DND-41 (cell line): ENCODE data around the gene RHEX.

Source experiments
- ATAC-seq: fragments of 200-7000 bp; cut with Tn5 transposase; 3 replicates; pipeline ENCODE4 v1.9.1; 2021; ENCODE audit warnings: low read depth; ENCODE audit not compliant: insufficient read depth
- DNase-seq: peaks from one replicate; pipeline ENCODE4 v3.0.0-alpha.2; 2020
- H2AFZ ChIP-seq: 2 replicates; pipeline ENCODE4 v1.6.0; 2012; ENCODE audit warnings: low read depth, low read length
- H3K27ac ChIP-seq: 2 replicates; pipeline ENCODE4 v1.5.1; 2012; ENCODE audit warnings: low read length, inconsistent platforms
- H3K27me3 ChIP-seq: fragments of 200-600 bp; sonication (generic); 2 replicates; pipeline ENCODE4 v1.6.0; 2012; ENCODE audit warnings: low read length, mild to moderate bottlenecking, inconsistent platforms; ENCODE audit not compliant: insufficient read depth, poor library complexity
- H3K36me3 ChIP-seq: 2 replicates; pipeline ENCODE4 v1.5.1; 2012; ENCODE audit warnings: low read length, inconsistent platforms; ENCODE audit not compliant: insufficient read depth
- H3K4me1 ChIP-seq: 2 replicates; pipeline ENCODE4 v1.5.1; 2012; ENCODE audit warnings: mild to moderate bottlenecking, low read length; ENCODE audit not compliant: insufficient read depth
- H3K4me2 ChIP-seq: 2 replicates; pipeline ENCODE4 v1.6.0; 2012; ENCODE audit warnings: mild to moderate bottlenecking, moderate library complexity, low read length, inconsistent platforms; ENCODE audit not compliant: insufficient read depth
- H3K4me3 ChIP-seq, 2 experiments: fragments of 200-600 bp in 1 of 2; shearing (Covaris generic) in 1 of 2; 2 replicates each; pipeline ENCODE4 v1.5.1; 2012 to 2016; ENCODE audit warnings: inconsistent platforms in 2 of 2, low read length in 2 of 2, mild to moderate bottlenecking in 2 of 2, low read depth in 1 of 2, moderate library complexity in 1 of 2
- H3K79me2 ChIP-seq: 2 replicates; pipeline ENCODE4 v1.6.0; 2012; ENCODE audit warnings: low read length, inconsistent platforms; ENCODE audit not compliant: insufficient read depth
- H3K9ac ChIP-seq: 2 replicates; pipeline ENCODE4 v1.6.0; 2012; ENCODE audit warnings: low read depth, mild to moderate bottlenecking, inconsistent platforms, low read length, moderate library complexity
- H3K9me3 ChIP-seq: 2 replicates; pipeline ENCODE4 v1.5.1; 2012; ENCODE audit warnings: low read length, moderate library complexity, mild to moderate bottlenecking, inconsistent platforms; ENCODE audit not compliant: insufficient read depth, severe bottlenecking
- H4K20me1 ChIP-seq: 2 replicates; pipeline ENCODE4 v1.6.0; 2012; ENCODE audit warnings: low read length; ENCODE audit not compliant: insufficient read depth
- EZH2 ChIP-seq: IDR thresholded peaks from 3 replicates; pipeline ENCODE4 v1.6.1; 2012; ENCODE audit warnings: borderline replicate concordance, low read depth, mild to moderate bottlenecking, moderate library complexity, low read length, inconsistent platforms; ENCODE audit not compliant: severe bottlenecking
- TF ChIP-seq, protein P1 (sequence below): IDR thresholded peaks from 2 replicates; pipeline ENCODE4 v1.5.1; 2012; ENCODE audit warnings: borderline replicate concordance, low read length, moderate library complexity, mild to moderate bottlenecking; ENCODE audit not compliant: poor library complexity, severe bottlenecking; ENCODE audit errors: extremely low read depth

Gene RHEX

DNA sequence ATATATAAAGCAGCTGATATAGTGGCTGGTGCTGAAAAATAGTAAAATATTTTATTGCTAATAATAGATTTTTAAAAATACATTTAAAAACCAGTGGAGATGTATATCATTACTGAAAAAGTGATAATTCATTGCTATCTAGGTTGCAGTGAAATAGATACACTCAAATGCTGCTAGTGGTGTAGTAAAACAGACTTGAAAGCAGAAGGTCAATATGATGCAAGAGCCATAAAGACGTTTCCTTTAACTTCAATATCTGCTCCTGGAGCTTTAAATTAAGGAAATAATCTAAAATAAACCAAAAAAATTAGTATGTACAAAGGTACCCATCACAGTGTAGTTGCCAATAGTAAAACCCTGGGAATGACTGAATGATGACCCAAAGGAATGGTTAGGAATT lies 26.2 kb downstream of the RHEX start:
- no peaks in the 10 kb centered on the region for H3K79me2 ChIP-seq
- DNase-seq (no peak), ATAC-seq (no peak)
- H3K4me1 ChIP-seq, result peaks cover 9% of the 10 kb centered on the region
- TF ChIP-seq, protein P1, sequence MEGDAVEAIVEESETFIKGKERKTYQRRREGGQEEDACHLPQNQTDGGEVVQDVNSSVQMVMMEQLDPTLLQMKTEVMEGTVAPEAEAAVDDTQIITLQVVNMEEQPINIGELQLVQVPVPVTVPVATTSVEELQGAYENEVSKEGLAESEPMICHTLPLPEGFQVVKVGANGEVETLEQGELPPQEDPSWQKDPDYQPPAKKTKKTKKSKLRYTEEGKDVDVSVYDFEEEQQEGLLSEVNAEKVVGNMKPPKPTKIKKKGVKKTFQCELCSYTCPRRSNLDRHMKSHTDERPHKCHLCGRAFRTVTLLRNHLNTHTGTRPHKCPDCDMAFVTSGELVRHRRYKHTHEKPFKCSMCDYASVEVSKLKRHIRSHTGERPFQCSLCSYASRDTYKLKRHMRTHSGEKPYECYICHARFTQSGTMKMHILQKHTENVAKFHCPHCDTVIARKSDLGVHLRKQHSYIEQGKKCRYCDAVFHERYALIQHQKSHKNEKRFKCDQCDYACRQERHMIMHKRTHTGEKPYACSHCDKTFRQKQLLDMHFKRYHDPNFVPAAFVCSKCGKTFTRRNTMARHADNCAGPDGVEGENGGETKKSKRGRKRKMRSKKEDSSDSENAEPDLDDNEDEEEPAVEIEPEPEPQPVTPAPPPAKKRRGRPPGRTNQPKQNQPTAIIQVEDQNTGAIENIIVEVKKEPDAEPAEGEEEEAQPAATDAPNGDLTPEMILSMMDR, result no peak
- TF ChIP-seq EZH2, result no peak
- no peaks in the 10 kb centered on the region for H4K20me1 ChIP-seq
- H3K9ac ChIP-seq, result no peak overlapping the region
- H3K9me3 ChIP-seq, result no peaks in the 10 kb centered on the region
- H3K4me3 ChIP-seq, result no peak overlapping the region
- H3K4me2 ChIP-seq, result no peak overlapping the region
- H3K36me3 ChIP-seq, result no peaks in the 10 kb centered on the region
- peaks cover 21% of the 10 kb centered on the region for H3K27me3 ChIP-seq
- no peak overlapping the region for H3K27ac ChIP-seq
- no peak overlapping the region for H2AFZ ChIP-seq

- no peak overlapping the region for H3K4me2 ChIP-seq
- H3K27ac ChIP-seq, result no peak overlapping the region
- H4K20me1 ChIP-seq, result no peaks in the 10 kb centered on the region
- H3K79me2 ChIP-seq, result no peaks in the 10 kb centered on the region
- no peak overlapping the region for H2AFZ ChIP-seq
- peak; percentile 77 for ATAC-seq
- TF ChIP-seq, protein P1, result no peak
- no peak for TF ChIP-seq EZH2
- no peaks in the 10 kb centered on the region for H3K36me3 ChIP-seq
- peaks cover 9% of the 10 kb centered on the region for H3K4me1 ChIP-seq
- H3K9me3 ChIP-seq, result no peaks in the 10 kb centered on the region
- H3K9ac ChIP-seq, result no peak overlapping the region
- DNase-seq, result peak; percentile 37
- H3K27me3 ChIP-seq, result peaks cover 21% of the 10 kb centered on the region
- no peak overlapping the region for H3K4me3 ChIP-seq
Measured at GRCh38 chr1:206080026-206080820, 27.2 kb downstream of the RHEX start.

DNA sequence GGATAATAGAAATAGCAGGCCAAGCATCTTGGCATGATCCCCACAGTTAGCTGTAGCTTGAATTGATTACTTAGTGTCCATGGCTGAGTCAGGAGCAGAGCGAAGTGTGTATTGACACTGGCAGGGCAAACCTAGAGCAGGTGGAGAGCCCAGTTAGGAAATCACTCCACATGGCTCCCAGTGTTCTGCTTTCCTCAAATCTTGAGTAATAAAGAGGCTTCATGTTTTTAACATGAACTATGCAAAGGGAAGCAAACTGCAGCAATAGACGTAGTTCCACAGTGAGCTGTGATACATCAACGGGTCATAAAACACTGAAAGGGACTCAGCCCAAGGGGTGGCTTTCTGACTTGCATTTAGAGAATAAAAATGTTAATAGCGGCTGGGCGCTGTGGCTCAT lies 28.9 kb downstream of the RHEX start:
- H3K79me2 ChIP-seq, result no peaks in the 10 kb centered on the region
- H3K9me3 ChIP-seq, result no peaks in the 10 kb centered on the region
- no peaks in the 10 kb centered on the region for H3K36me3 ChIP-seq
- DNase-seq (no peak), ATAC-seq (no peak)
- no peak overlapping the region for H3K27ac ChIP-seq
- TF ChIP-seq, protein P1, result no peak
- TF ChIP-seq EZH2, result no peak
- no peaks in the 10 kb centered on the region for H4K20me1 ChIP-seq
- no peak overlapping the region for H3K9ac ChIP-seq
- H3K27me3 ChIP-seq, result peaks cover 24% of the 10 kb centered on the region
- H3K4me2 ChIP-seq, result no peak overlapping the region
- H3K4me1 ChIP-seq, result peaks cover 9% of the 10 kb centered on the region
- H2AFZ ChIP-seq, result no peak overlapping the region
- no peak overlapping the region for H3K4me3 ChIP-seq
